Stimulated activated naive CD4-positive, alpha-beta T cell (primary cell): Measurements from ENCODE around the gene ZBTB8OS.
A peak's percentile ranks its signal among the peaks of the same experiment; 100 is the strongest.
"Not testable (repeated sequence)": the region's sequence is repeated elsewhere in the genome, so short reads cannot be mapped to it uniquely, and the experiment has no call there.

ENCODE experiments used
- DNase-seq, 6 experiments: peaks; one replicate each; lab custom pipeline; 2025; lab: John Stamatoyannopoulos, UW

Gene ZBTB8OS

GRCh38 chr1:32650248-32650751 lies at the start of gene ZBTB8OS:
Gene ZBTB8OS (minus strand): TSS chr1:32650550. CDS start chr1:32650529, 21 bp downstream.
- DNase-seq: peak; percentile 76 to 95 (median 87)

- not testable (repeated sequence) for DNase-seq
Observed at GRCh38 chr1:32696996-32697395, 46.6 kb upstream of the ZBTB8OS start.

- DNase-seq: no peak
Observed at GRCh38 chr1:32696041-32696440, 45.7 kb upstream of the ZBTB8OS start.

GRCh38 chr1:32695098-32695904 lies 45.0 kb upstream of the ZBTB8OS start:
- no peak for DNase-seq

GRCh38 chr1:32693455-32694174 lies 43.3 kb upstream of the ZBTB8OS start:
- DNase-seq: no peak

GRCh38 chr1:32686387-32686786 lies 36.0 kb upstream of the ZBTB8OS start:
- DNase-seq: no peak

- no peak for DNase-seq
Observed at GRCh38 chr1:32685498-32685897, 35.1 kb upstream of the ZBTB8OS start.

GRCh38 chr1:32684167-32684811 lies 33.9 kb upstream of the ZBTB8OS start:
- DNase-seq: no peak

- no peak for DNase-seq
Observed at GRCh38 chr1:32683397-32683796, 33.0 kb upstream of the ZBTB8OS start.

GRCh38 chr1:32681999-32682398 lies 31.6 kb upstream of the ZBTB8OS start:
- no peak for DNase-seq

- DNase-seq: no peak
Observed at GRCh38 chr1:32681509-32681908, 31.2 kb upstream of the ZBTB8OS start.

GRCh38 chr1:32680642-32681041 lies 30.3 kb upstream of the ZBTB8OS start:
- DNase-seq: no peak

- not testable (repeated sequence) for DNase-seq
Observed at GRCh38 chr1:32679993-32680392, 29.6 kb upstream of the ZBTB8OS start.

- DNase-seq: no peak
Observed at GRCh38 chr1:32676945-32677344, 26.6 kb upstream of the ZBTB8OS start.

GRCh38 chr1:32668716-32669115 lies 18.4 kb upstream of the ZBTB8OS start:
- DNase-seq: not testable (repeated sequence)

GRCh38 chr1:32666901-32667566 lies 16.7 kb upstream of the ZBTB8OS start:
- no peak for DNase-seq

- no peak for DNase-seq
Observed at GRCh38 chr1:32665915-32666314, 15.6 kb upstream of the ZBTB8OS start.

- DNase-seq: no peak
Observed at GRCh38 chr1:32659581-32659980, 9.2 kb upstream of the ZBTB8OS start.

GRCh38 chr1:32652244-32652962 lies 2.1 kb upstream of the ZBTB8OS start:
- DNase-seq: no peak

GRCh38 chr1:32651461-32652073 lies 1.2 kb upstream of the ZBTB8OS start:
- peak in 1 of 6 experiments; percentile 38 for DNase-seq
